ENCODE results near the gene ARHGAP18.

ARHGAP18 gene

GRCh38 chr6:129686941-129687627 lies 22.9 kb downstream of the ARHGAP18 start:
- FAIRE-seq, result no peak
- no peak for TF ChIP-seq POLR2AphosphoS5 (IDR thresholded peaks at IDR 0.05; ENCODE audit: low read depth, low read length)
- no peak for TF ChIP-seq POLR2A (IDR thresholded peaks at IDR 0.05; ENCODE audit: low read depth, low read length)
- no peak for TF ChIP-seq TAF1 (IDR thresholded peaks at IDR 0.05; ENCODE audit: borderline replicate concordance, low read depth, low read length)
- DNase-seq (ENCODE audit: insufficient read length), result no peak

- no peak for DNase-seq (ENCODE audit: insufficient read length)
- no peak for FAIRE-seq
- TF ChIP-seq TAF1 (IDR thresholded peaks at IDR 0.05; ENCODE audit: borderline replicate concordance, low read depth, low read length) (no peak), POLR2AphosphoS5 (IDR thresholded peaks at IDR 0.05; ENCODE audit: low read depth, low read length) (no peak), POLR2A (IDR thresholded peaks at IDR 0.05; ENCODE audit: low read depth, low read length) (no peak)
Observed at GRCh38 chr6:129685662-129686031, 24.3 kb downstream of the ARHGAP18 start.

- DNase-seq (ENCODE audit: insufficient read length), result no peak
- TF ChIP-seq TAF1 (IDR thresholded peaks at IDR 0.05; ENCODE audit: borderline replicate concordance, low read depth, low read length) (no peak), POLR2AphosphoS5 (IDR thresholded peaks at IDR 0.05; ENCODE audit: low read depth, low read length) (no peak), POLR2A (IDR thresholded peaks at IDR 0.05; ENCODE audit: low read depth, low read length) (no peak)
- no peak for FAIRE-seq
Observed at GRCh38 chr6:129684903-129685661, 24.9 kb downstream of the ARHGAP18 start.

GRCh38 chr6:129684323-129684884 lies 25.6 kb downstream of the ARHGAP18 start:
- TF ChIP-seq POLR2A (IDR thresholded peaks at IDR 0.05; ENCODE audit: low read depth, low read length) (no peak), POLR2AphosphoS5 (IDR thresholded peaks at IDR 0.05; ENCODE audit: low read depth, low read length) (0 out of 2 replicates have a peak, but pooled peaks have one; percentile 10), TAF1 (IDR thresholded peaks at IDR 0.05; ENCODE audit: borderline replicate concordance, low read depth, low read length) (no peak)
- no peak for FAIRE-seq
- DNase-seq (ENCODE audit: insufficient read length), result no peak

- DNase-seq (ENCODE audit: insufficient read length) (peak; percentile 68), FAIRE-seq (peak; percentile 86)
- TF ChIP-seq TAF1 (IDR thresholded peaks at IDR 0.05; ENCODE audit: borderline replicate concordance, low read depth, low read length) (no peak), POLR2AphosphoS5 (IDR thresholded peaks at IDR 0.05; ENCODE audit: low read depth, low read length) (peak; percentile 38; the same call in 1 of the 2 replicates), POLR2A (IDR thresholded peaks at IDR 0.05; ENCODE audit: low read depth, low read length) (peak; percentile 57; the same call in 1 of the 2 replicates)
Observed at GRCh38 chr6:129683601-129684322, 26.2 kb downstream of the ARHGAP18 start.

GRCh38 chr6:129681913-129682205 lies 28.1 kb downstream of the ARHGAP18 start:
- DNase-seq (ENCODE audit: insufficient read length) (no peak), FAIRE-seq (no peak)
- no peak for TF ChIP-seq POLR2AphosphoS5 (IDR thresholded peaks at IDR 0.05; ENCODE audit: low read depth, low read length)
- TF ChIP-seq POLR2A (IDR thresholded peaks at IDR 0.05; ENCODE audit: low read depth, low read length), result no peak
- TF ChIP-seq TAF1 (IDR thresholded peaks at IDR 0.05; ENCODE audit: borderline replicate concordance, low read depth, low read length), result no peak

- no peak for FAIRE-seq
Observed at GRCh38 chr6:129680633-129681032, 29.3 kb downstream of the ARHGAP18 start.

GRCh38 chr6:129679758-129680157 lies 30.2 kb downstream of the ARHGAP18 start:
- no peak for TF ChIP-seq TAF1 (IDR thresholded peaks at IDR 0.05; ENCODE audit: borderline replicate concordance, low read depth, low read length)
- TF ChIP-seq POLR2A (IDR thresholded peaks at IDR 0.05; ENCODE audit: low read depth, low read length), result no peak
- no peak for TF ChIP-seq POLR2AphosphoS5 (IDR thresholded peaks at IDR 0.05; ENCODE audit: low read depth, low read length)
- DNase-seq (ENCODE audit: insufficient read length) (no peak), FAIRE-seq (no peak)

More at GRCh38 chr6:129680633-129681032, 29.3 kb downstream of the ARHGAP18 start:
- no peak for DNase-seq (ENCODE audit: insufficient read length)
- no peak for TF ChIP-seq POLR2AphosphoS5 (IDR thresholded peaks at IDR 0.05; ENCODE audit: low read depth, low read length)
- TF ChIP-seq TAF1 (IDR thresholded peaks at IDR 0.05; ENCODE audit: borderline replicate concordance, low read depth, low read length), result no peak
- TF ChIP-seq POLR2A (IDR thresholded peaks at IDR 0.05; ENCODE audit: low read depth, low read length), result no peak

- DNase-seq (ENCODE audit: insufficient read length), result no peak
- no peak for FAIRE-seq
- TF ChIP-seq TAF1 (IDR thresholded peaks at IDR 0.05; ENCODE audit: borderline replicate concordance, low read depth, low read length) (no peak), POLR2AphosphoS5 (IDR thresholded peaks at IDR 0.05; ENCODE audit: low read depth, low read length) (no peak), POLR2A (IDR thresholded peaks at IDR 0.05; ENCODE audit: low read depth, low read length) (no peak)
Observed at GRCh38 chr6:129679275-129679674, 30.7 kb downstream of the ARHGAP18 start.

GRCh38 chr6:129678463-129678862 lies 31.5 kb downstream of the ARHGAP18 start:
- TF ChIP-seq POLR2A (IDR thresholded peaks at IDR 0.05; ENCODE audit: low read depth, low read length) (no peak), TAF1 (IDR thresholded peaks at IDR 0.05; ENCODE audit: borderline replicate concordance, low read depth, low read length) (no peak), POLR2AphosphoS5 (IDR thresholded peaks at IDR 0.05; ENCODE audit: low read depth, low read length) (no peak)
- FAIRE-seq, result no peak
- no peak for DNase-seq (ENCODE audit: insufficient read length)

All from GM12892 (cell line).